Thoracic aorta (tissue), 2 donors: ENCODE results near the gene RAET1G. TPM values are rescaled to one million over a fixed set of nuclear protein-coding genes. Genes with fewer than 3 reads are reported as not detected.
"Not testable (repeated sequence)": the region's sequence is repeated elsewhere in the genome, so short reads cannot be mapped to it uniquely, and the experiment has no call there.

ENCODE experiments used
- ATAC-seq: fragments of 150-250 bp; one replicate; pipeline ENCODE4 v1.8.0; 2017; ENCODE audit warnings: low read depth; ENCODE audit not compliant: insufficient number of reproducible peaks, low FRiP score
- DNase-seq: peaks from one replicate; pipeline ENCODE4 v3.0.0-alpha.2; 2020; ENCODE audit warnings: low spot score
- H3K27ac ChIP-seq, 2 donors: fragments of 200-600 bp; sonication (generic); 1 replicate in 1 of 2; 2 replicates in 1 of 2; pipeline ENCODE4 v1.5.1; 2016; ENCODE audit warnings: mild to moderate bottlenecking in 2 of 2, moderate library complexity in 2 of 2
- H3K27me3 ChIP-seq: fragments of 200-600 bp; sonication (generic); replicated peaks from 2 replicates; pipeline ENCODE4 v1.6.0; 2016; ENCODE audit warnings: mild to moderate bottlenecking; ENCODE audit not compliant: insufficient read depth
- H3K36me3 ChIP-seq: fragments of 200-600 bp; sonication (generic); one replicate; pipeline ENCODE4 v1.5.1; 2016
- H3K4me1 ChIP-seq, 2 donors: fragments of 200-600 bp; sonication (generic); 1 replicate in 1 of 2; 2 replicates in 1 of 2; pipeline versions ENCODE4 v1.5.1 to v1.6.0; 2016; ENCODE audit warnings: low read depth in 2 of 2, mild to moderate bottlenecking in 1 of 2; ENCODE audit not compliant: control insufficient read depth in 1 of 2
- H3K4me3 ChIP-seq: fragments of 200-600 bp; sonication (generic); 2 replicates; pipeline ENCODE4 v1.5.1; 2016; ENCODE audit warnings: mild to moderate bottlenecking
- H3K9me3 ChIP-seq: fragments of 200-600 bp; sonication (generic); 2 replicates; pipeline ENCODE4 v1.5.1; 2016
- CTCF ChIP-seq: fragments of 200-600 bp; sonication (generic); IDR thresholded peaks from one replicate; pipeline ENCODE4 v1.5.1; 2019; ENCODE audit warnings: antibody characterized with exemption
- total RNA-seq, 2 donors: library from RNA; depleted of rRNA; stranded (reverse); fragments of >200 nt; gene quantifications; one replicate each; pipeline versions ENCODE4 v1.1.0 to v1.2.3, GENCODE V29; 2016

The RAET1G gene
- total RNA-seq, 2 donors from 2014 or later: not detected

DNA sequence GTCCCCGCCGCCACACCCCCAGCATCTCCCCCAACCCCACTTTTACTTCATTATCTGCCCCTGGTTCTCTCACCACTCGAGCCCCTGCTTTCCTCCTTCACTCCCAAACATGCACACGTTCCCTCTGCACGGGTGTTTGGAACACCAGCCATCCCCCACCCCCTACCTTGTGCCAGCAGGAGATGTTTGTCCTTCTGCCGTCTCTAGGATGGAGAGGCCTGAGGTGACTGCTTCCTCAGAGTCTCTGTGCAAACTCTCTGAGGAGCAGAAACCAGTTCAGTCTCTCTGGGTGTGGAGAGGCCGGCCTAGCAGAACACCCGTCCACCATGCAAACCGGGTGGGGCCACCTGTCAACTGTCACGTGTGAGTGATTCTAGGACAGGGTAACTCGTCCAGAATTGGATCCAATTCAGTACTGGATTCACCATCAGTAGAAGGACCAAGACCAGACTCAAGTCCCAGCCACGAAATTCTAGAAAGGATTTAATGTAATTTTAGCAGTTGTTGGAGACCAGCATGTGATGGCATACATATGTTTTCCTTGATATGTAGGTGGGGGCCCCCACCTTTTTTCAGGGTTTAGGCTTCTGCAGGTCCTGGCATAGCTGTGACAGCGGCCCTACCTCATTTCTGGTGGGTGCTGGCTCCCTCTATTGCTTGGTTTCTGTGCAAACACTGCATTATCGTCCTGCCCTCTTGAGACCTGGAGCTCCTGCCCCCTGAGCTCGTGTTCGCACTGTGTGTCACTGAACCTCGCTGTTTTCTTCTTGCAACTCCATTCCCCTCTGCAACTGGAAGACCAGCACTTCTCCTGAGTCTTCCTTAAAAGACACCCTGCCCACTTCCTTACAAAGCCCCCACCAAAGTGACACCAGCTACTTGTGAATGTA lies 24.8 kb downstream of the RAET1G start, which contains the start of gene RAET1E:
Gene RAET1E, minus strand, starts transcription at position 259 of the 890 bp plus-strand sequence. CDS start 7,212 bp downstream, outside the sequence.
- H3K27ac ChIP-seq: peak within 1 kb of the TSS; percentile 42 to 73
- TF ChIP-seq CTCF: no peak
- DNase-seq: no peak
- no peaks in the 10 kb centered on the region for H3K27me3 ChIP-seq
- peak within 1 kb of the TSS; percentile 60 for H3K4me3 ChIP-seq
- H3K9me3 ChIP-seq: no peaks in the 10 kb centered on the region
- no peak for ATAC-seq
- H3K4me1 ChIP-seq: peaks cover 19 to 34% of the 10 kb centered on the region in 2 donors
- no peaks in the 10 kb centered on the region for H3K36me3 ChIP-seq

DNA sequence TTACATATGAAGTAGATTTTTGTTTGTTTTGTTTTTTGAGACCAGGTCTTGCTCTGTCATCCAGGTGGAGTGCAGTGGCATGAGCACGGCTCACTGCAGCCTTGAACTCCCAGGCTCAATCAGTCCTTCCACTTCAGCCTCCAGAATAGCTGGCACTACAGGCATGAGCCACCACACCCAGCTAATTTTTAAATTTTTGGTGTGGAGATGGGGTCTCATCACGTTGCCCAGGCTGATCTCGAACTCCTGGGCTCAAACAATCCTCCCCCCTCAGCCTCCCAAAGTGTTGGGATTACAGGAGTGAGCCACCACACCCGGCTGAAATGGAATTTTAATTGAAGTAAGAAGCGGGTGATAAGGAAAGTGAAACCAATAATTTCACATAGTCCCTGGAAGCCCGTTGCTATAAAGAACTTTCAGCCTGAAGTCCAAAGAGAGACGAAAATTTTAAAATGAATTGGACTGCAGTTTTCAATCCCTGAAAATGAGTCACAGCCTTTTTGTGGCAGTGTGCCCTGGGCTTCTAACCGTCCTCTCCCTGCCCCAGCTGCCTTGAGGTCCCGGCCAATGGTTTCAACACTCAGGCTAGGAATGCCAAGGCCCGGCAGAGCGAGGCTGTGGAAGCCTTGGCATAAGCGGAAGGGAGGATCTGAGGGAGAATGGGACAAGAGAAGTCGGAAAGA lies 25.8 kb downstream of the RAET1G start:
- Histone ChIP-seq H3K36me3 (no peaks in the 10 kb centered on the region), H3K4me3 (peak overlapping the region; percentile 60), H3K27ac (peak overlapping the region; percentile 42 to 73), H3K4me1 (peaks cover 19 to 34% of the 10 kb centered on the region in 2 donors), H3K27me3 (no peaks in the 10 kb centered on the region), H3K9me3 (no peaks in the 10 kb centered on the region)
- no peak for TF ChIP-seq CTCF
- DNase-seq: peak; percentile 83
- ATAC-seq: peak; percentile 76

DNA sequence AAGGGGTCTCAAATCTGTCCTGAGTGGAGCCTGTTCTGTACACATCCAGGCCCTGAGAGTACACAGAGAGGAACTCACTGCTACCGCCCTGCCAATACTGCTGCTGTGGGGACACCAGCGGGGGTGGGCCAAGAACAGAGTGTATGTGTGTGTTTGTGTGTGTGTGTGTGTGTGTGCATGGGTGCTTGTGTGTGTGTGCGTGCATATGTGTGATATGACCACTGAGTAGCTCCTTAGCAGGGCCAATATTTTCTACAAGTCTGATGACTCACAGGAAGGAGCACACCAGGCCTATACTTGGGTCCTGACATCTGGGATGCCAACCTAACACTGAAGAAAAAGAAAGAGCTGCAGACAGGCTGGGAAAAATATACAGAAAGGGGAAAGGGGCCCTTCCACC lies 26.4 kb downstream of the RAET1G start:
- H3K9me3 ChIP-seq: no peaks in the 10 kb centered on the region
- H3K27ac ChIP-seq: peak overlapping the region; percentile 42 to 73
- ATAC-seq (no peak), DNase-seq (no peak)
- H3K4me1 ChIP-seq: peaks cover 19 to 34% of the 10 kb centered on the region in 2 donors
- no peak for TF ChIP-seq CTCF
- H3K27me3 ChIP-seq: no peaks in the 10 kb centered on the region
- no peaks in the 10 kb centered on the region for H3K36me3 ChIP-seq
- H3K4me3 ChIP-seq: no peak overlapping the region

- Histone ChIP-seq H3K4me1 (peaks cover 19 to 34% of the 10 kb centered on the region in 2 donors), H3K27ac (peak overlapping the region in 1 of 2 donors; percentile 73), H3K4me3 (no peak overlapping the region), H3K27me3 (no peaks in the 10 kb centered on the region), H3K36me3 (no peaks in the 10 kb centered on the region), H3K9me3 (no peaks in the 10 kb centered on the region)
- TF ChIP-seq CTCF: no peak
- DNase-seq (peak; percentile 24), ATAC-seq (no peak)
Measured at GRCh38 chr6:149895833-149896271, 27.1 kb downstream of the RAET1G start.

GRCh38 chr6:149895048-149895590 lies 27.8 kb downstream of the RAET1G start:
- no peak for TF ChIP-seq CTCF
- peak overlapping the region in 1 of 2 donors; percentile 73 for H3K27ac ChIP-seq
- no peaks in the 10 kb centered on the region for H3K36me3 ChIP-seq
- no peak for DNase-seq
- H3K4me1 ChIP-seq: peaks cover 19 to 34% of the 10 kb centered on the region in 2 donors
- ATAC-seq: no peak
- no peak overlapping the region for H3K4me3 ChIP-seq
- no peaks in the 10 kb centered on the region for H3K27me3 ChIP-seq
- H3K9me3 ChIP-seq: no peaks in the 10 kb centered on the region

- H3K27me3 ChIP-seq, H3K27ac ChIP-seq, H3K36me3 ChIP-seq, H3K9me3 ChIP-seq, H3K4me3 ChIP-seq, ATAC-seq, DNase-seq: not testable (repeated sequence)
- peaks cover 15 to 24% of the 10 kb centered on the region in 2 donors for H3K4me1 ChIP-seq
Measured at GRCh38 chr6:149891864-149892263, 31.1 kb downstream of the RAET1G start.
